HEK293 (cell line): ENCODE measurements around the gene FAM167B.

Source experiments
- GLIS2 ChIP-seq: fragments of 450-650 bp; formaldehyde crosslinking; IDR thresholded peaks from 2 replicates; pipeline ENCODE4 v1.5.1; 2016; ENCODE audit warnings: missing biosample characterization, missing genetic modification characterization
- PBX3 ChIP-seq: sonication (generic); formaldehyde crosslinking; IDR thresholded peaks from 2 replicates; pipeline ENCODE4 v1.8.1; 2022; ENCODE audit warnings: mild to moderate bottlenecking, moderate library complexity, missing genetic modification reagents
- SCRT1 ChIP-seq: fragments of 450-650 bp; formaldehyde crosslinking; IDR thresholded peaks from 2 replicates; pipeline ENCODE4 v1.5.1; 2016; ENCODE audit warnings: missing biosample characterization, missing genetic modification characterization, borderline replicate concordance
- SP2 ChIP-seq: fragments of 450-650 bp; formaldehyde crosslinking; IDR thresholded peaks from 2 replicates; pipeline ENCODE4 v1.5.1; 2016; ENCODE audit warnings: missing biosample characterization, missing genetic modification characterization
- YY1 ChIP-seq: fragments of 450-650 bp; formaldehyde crosslinking; IDR thresholded peaks from 2 replicates; pipeline ENCODE4 v1.5.1; 2018; ENCODE audit warnings: missing biosample characterization, missing genetic modification characterization
- ZBTB26 ChIP-seq: fragments of 450-650 bp; formaldehyde crosslinking; optimal IDR thresholded peaks from 2 replicates; pipeline ENCODE3; 2016; ENCODE audit warnings: missing biosample characterization, mild to moderate bottlenecking, missing genetic modification characterization
- ZBTB7A ChIP-seq: fragments of 450-650 bp; formaldehyde crosslinking; IDR thresholded peaks from 2 replicates; pipeline ENCODE4 v1.5.1; 2016; ENCODE audit warnings: low read depth, missing biosample characterization, missing genetic modification characterization
- ZFHX2 ChIP-seq: fragments of 450-650 bp; formaldehyde crosslinking; conservative IDR thresholded peaks from 2 replicates; pipeline ENCODE4 v1.5.1; 2016; ENCODE audit warnings: missing biosample characterization, missing genetic modification characterization
- ZNF114 ChIP-seq: fragments of 450-650 bp; formaldehyde crosslinking; IDR thresholded peaks from 2 replicates; pipeline ENCODE4 v1.5.0; 2017; ENCODE audit warnings: missing biosample characterization, missing genetic modification characterization
- ZNF146 ChIP-seq: fragments of 450-650 bp; formaldehyde crosslinking; IDR thresholded peaks from 2 replicates; pipeline ENCODE4 v1.5.1; 2016; ENCODE audit warnings: missing biosample characterization, missing genetic modification characterization
- ZNF16 ChIP-seq: fragments of 450-650 bp; formaldehyde crosslinking; IDR thresholded peaks from 2 replicates; pipeline ENCODE4 v1.5.1; 2016; ENCODE audit warnings: low read depth, missing biosample characterization, missing genetic modification characterization
- ZNF184 ChIP-seq: fragments of 450-650 bp; IDR thresholded peaks from 2 replicates; pipeline ENCODE4 v1.5.1; 2018; ENCODE audit warnings: missing biosample characterization, mild to moderate bottlenecking, missing genetic modification characterization
- ZNF214 ChIP-seq: fragments of 450-650 bp; formaldehyde crosslinking; IDR thresholded peaks from 2 replicates; pipeline ENCODE4 v1.5.1; 2017; ENCODE audit warnings: missing biosample characterization, mild to moderate bottlenecking, missing genetic modification characterization, borderline replicate concordance
- ZNF239 ChIP-seq: fragments of 450-650 bp; formaldehyde crosslinking; IDR thresholded peaks from 2 replicates; pipeline ENCODE4 v1.5.1; 2016; ENCODE audit warnings: missing biosample characterization, missing genetic modification characterization
- ZNF24 ChIP-seq: fragments of 450-650 bp; formaldehyde crosslinking; IDR thresholded peaks from 2 replicates; pipeline ENCODE4 v1.5.1; 2016; ENCODE audit warnings: missing biosample characterization, missing genetic modification characterization
- ZNF274 ChIP-seq, 2 experiments: fragments of 200-500 bp in 1 of 2; fragments of 450-650 bp in 1 of 2; sonication (Bioruptor generic) in 1 of 2; formaldehyde crosslinking in 1 of 2; IDR thresholded peaks; 2 replicates each; pipeline versions ENCODE4 v1.5.1 to v1.6.1; 2014 to 2016; ENCODE audit warnings: borderline replicate concordance in 1 of 2, inconsistent platforms in 1 of 2, low read length in 1 of 2, missing biosample characterization in 1 of 2, missing genetic modification characterization in 1 of 2
- ZNF416 ChIP-seq: fragments of 450-650 bp; formaldehyde crosslinking; IDR thresholded peaks from 2 replicates; pipeline ENCODE4 v1.5.1; 2016; ENCODE audit warnings: missing biosample characterization, missing genetic modification characterization
- ZNF518A ChIP-seq: fragments of 450-650 bp; formaldehyde crosslinking; conservative IDR thresholded peaks from 2 replicates; pipeline ENCODE4 v1.5.1; 2016; ENCODE audit warnings: low read depth, missing biosample characterization, missing genetic modification characterization
- ZNF560 ChIP-seq: fragments of 450-650 bp; formaldehyde crosslinking; IDR thresholded peaks from 2 replicates; pipeline ENCODE4 v1.5.1; 2017; ENCODE audit warnings: missing biosample characterization, missing genetic modification characterization, borderline replicate concordance
- ZNF585B ChIP-seq: fragments of 450-650 bp; formaldehyde crosslinking; IDR thresholded peaks from 2 replicates; pipeline ENCODE4 v1.5.1; 2016; ENCODE audit warnings: missing biosample characterization, missing genetic modification characterization
- ZNF623 ChIP-seq: fragments of 450-650 bp; formaldehyde crosslinking; IDR thresholded peaks from 2 replicates; pipeline ENCODE4 v1.5.1; 2016; ENCODE audit warnings: missing biosample characterization, missing genetic modification characterization
- ZNF701 ChIP-seq: fragments of 450-650 bp; formaldehyde crosslinking; IDR thresholded peaks from 2 replicates; pipeline ENCODE4 v1.5.1; 2016; ENCODE audit warnings: missing biosample characterization, missing genetic modification characterization

Gene FAM167B

GRCh38 chr1:32200226-32201010 is 46.6 kb upstream of the FAM167B start, which contains the start of gene CCDC28B (continued):
- TF ChIP-seq SP2 (tag by site-specific recombination): peak; percentile 51
- peak; percentile 26; the same call in 1 of the 2 replicates for TF ChIP-seq YY1
- no peak for TF ChIP-seq ZNF560 (tag by site-specific recombination)
- TF ChIP-seq ZBTB26: peak; percentile 22
- no peak for TF ChIP-seq ZNF239
- TF ChIP-seq ZNF146: no peak
- TF ChIP-seq ZNF274 (IDR thresholded peaks at IDR 0.05; ENCODE audit: low read length): no peak
- no peak for TF ChIP-seq ZNF274 (tag by site-specific recombination; IDR thresholded peaks at IDR 0.05; ENCODE audit: borderline replicate concordance)
- no peak for TF ChIP-seq ZNF585B
- TF ChIP-seq ZNF184 (tag by site-specific recombination): no peak; the same call in 1 of the 2 replicates
- peak; percentile 92 for TF ChIP-seq GLIS2 (tag by site-specific recombination)
- no peak for TF ChIP-seq ZNF114 (tag by site-specific recombination)
- TF ChIP-seq ZFHX2 (tag by site-specific recombination): peak; percentile 74
- no peak for TF ChIP-seq ZNF518A
- no peak for TF ChIP-seq ZNF214 (tag by site-specific recombination)
- no peak for TF ChIP-seq ZNF701 (tag by site-specific recombination)
- TF ChIP-seq ZNF623: no peak
- no peak for TF ChIP-seq ZNF24 (tag by site-specific recombination)
- TF ChIP-seq SCRT1: no peak
- no peak for TF ChIP-seq ZBTB7A (tag by site-specific recombination)
- no peak for TF ChIP-seq ZNF416 (tag by site-specific recombination)
- no peak for TF ChIP-seq ZNF16 (tag by site-specific recombination)
- no peak for TF ChIP-seq PBX3 (CRISPR knock-in tag)
